K562 (cell line): ENCODE measurements around the gene STYX. TPM values are rescaled to one million over a fixed set of nuclear protein-coding genes. Genes with fewer than 3 reads are reported as not detected.

Source experiments
- HNRNPLL ChIP-seq: fragments of 200-400 bp; formaldehyde crosslinking; IDR thresholded peaks from 2 replicates; pipeline ENCODE4 v1.6.1; 2017; ENCODE audit warnings: low read length, low read depth, mild to moderate bottlenecking; ENCODE audit not compliant: poor library complexity, severe bottlenecking
- KDM5B ChIP-seq: fragments of 200-600 bp; sonication (generic); IDR thresholded peaks from 2 replicates; pipeline ENCODE4 v1.6.1; 2012; ENCODE audit warnings: low read depth, mild to moderate bottlenecking, moderate library complexity, low read length, control low read depth, inconsistent platforms; ENCODE audit not compliant: insufficient replicate concordance
- MEIS2 ChIP-seq: fragments of 450-650 bp; IDR thresholded peaks from 2 replicates; pipeline ENCODE4 v1.6.1; 2014; ENCODE audit warnings: mild to moderate bottlenecking; ENCODE audit not compliant: partially characterized antibody
- MTA1 ChIP-seq: fragments of 450-650 bp; IDR thresholded peaks from 2 replicates; pipeline ENCODE4 v1.6.1; 2017; ENCODE audit warnings: borderline replicate concordance
- POLR2AphosphoS2 ChIP-seq: IDR thresholded peaks from 2 replicates; pipeline ENCODE4 v1.6.1; 2012; ENCODE audit warnings: low read length, improper control_type of control experiment
- PURB ChIP-seq: sonication (generic); formaldehyde crosslinking; IDR thresholded peaks from 2 replicates; pipeline ENCODE4 v1.9.0; 2021; ENCODE audit warnings: low read depth, mild to moderate bottlenecking, missing genetic modification reagents
- SMAD1 ChIP-seq: fragments of 150-350 bp; IDR thresholded peaks from 2 replicates; pipeline ENCODE4 v1.6.1; 2014; ENCODE audit warnings: low read length, low read depth; ENCODE audit not compliant: partially characterized antibody
- SNRNP70 ChIP-seq: fragments of 200-400 bp; formaldehyde crosslinking; optimal IDR thresholded peaks from 2 replicates; pipeline ENCODE3; 2017; ENCODE audit warnings: low read depth, low read length
- STAT5B ChIP-seq: fragments of 250-450 bp; sonication (Bioruptor Pico); IDR thresholded peaks from 2 replicates; pipeline ENCODE4 v1.8.0; 2021; ENCODE audit warnings: mild to moderate bottlenecking, inconsistent platforms
- ZNF253 ChIP-seq: fragments of 250-450 bp; sonication (Bioruptor Pico); conservative IDR thresholded peaks from 2 replicates; pipeline ENCODE4 v1.6.1; 2021; ENCODE audit warnings: mild to moderate bottlenecking
- ZNF324 ChIP-seq: fragments of 250-450 bp; sonication (Bioruptor Pico); IDR thresholded peaks from 2 replicates; pipeline ENCODE4 v1.4.0; 2020; ENCODE audit warnings: mild to moderate bottlenecking
- ZNF586 ChIP-seq: fragments of 450-650 bp; formaldehyde crosslinking; conservative IDR thresholded peaks from 2 replicates; pipeline ENCODE4 v1.4.0; 2020; ENCODE audit warnings: mild to moderate bottlenecking, moderate library complexity
- ZNF707 ChIP-seq: fragments of 250-450 bp; sonication (Bioruptor Pico); conservative IDR thresholded peaks from 2 replicates; pipeline ENCODE4 v1.8.0; 2022; ENCODE audit warnings: inconsistent platforms, mild to moderate bottlenecking, moderate library complexity
- ZNF778 ChIP-seq: fragments of 450-650 bp; formaldehyde crosslinking; IDR thresholded peaks from 2 replicates; pipeline ENCODE4 v1.4.0; 2020; ENCODE audit warnings: mild to moderate bottlenecking, moderate library complexity
- polyA plus RNA-seq, 8 experiments: library from polyadenylated mRNA; depleted of rRNA in 4 of 8; stranded (reverse) in 5 of 8; unstranded in 3 of 8; fragments of >200 nt; fragmentation: Nextera tagmentation in 2 of 8; fragmentation: Illumina TruSeq in 1 of 8; extraction: Ambion mirVana in 2 of 8; extraction: Trizol in 1 of 8; gene quantifications; 2 replicates each; pipeline versions ENCODE4 v1.2.1 to v1.2.3, GENCODE V29; 2011 to 2014; ENCODE audit warnings: inconsistent platforms in 1 of 8, missing spikeins in 1 of 8
- total RNA-seq, 7 experiments: library from RNA; depleted of rRNA in 6 of 7; stranded (reverse); fragments of >200 nt in 6 of 7; fragmentation: Illumina TruSeq in 2 of 7; extraction: Trizol in 2 of 7; gene quantifications; 2 replicates each; pipeline versions ENCODE4 v1.2.1 to v1.2.3, GENCODE V29; 2011 to 2021; ENCODE audit warnings: low replicate concordance in 1 of 7
- TF ChIP-seq, protein P1 (sequence below), 3 experiments: IDR thresholded peaks in 2 of 3; conservative IDR thresholded peaks in 1 of 3; 2 replicates each; pipeline ENCODE4 v1.5.1; 2011 to 2012; ENCODE audit warnings: low read length in 3 of 3, mild to moderate bottlenecking in 3 of 3, control low read depth in 2 of 3, improper control_type of control experiment in 1 of 3, inconsistent platforms in 1 of 3, low read depth in 1 of 3, mixed read lengths in 1 of 3, moderate library complexity in 1 of 3; ENCODE audit not compliant: insufficient read depth in 2 of 3
- TF ChIP-seq, protein P2 (sequence below): fragments of 250-450 bp; sonication (Bioruptor Pico); IDR thresholded peaks from 2 replicates; pipeline ENCODE4 v1.9.0; 2021; ENCODE audit warnings: mild to moderate bottlenecking
- TF ChIP-seq, protein P3 (sequence below): fragments of 250-450 bp; sonication (Bioruptor Pico); IDR thresholded peaks from 2 replicates; pipeline ENCODE4 v1.8.0; 2021; ENCODE audit warnings: borderline replicate concordance, mild to moderate bottlenecking, moderate library complexity; ENCODE audit not compliant: poor library complexity, severe bottlenecking
- TF ChIP-seq, protein P4 (sequence below): fragments of 450-650 bp; IDR thresholded peaks from 2 replicates; pipeline ENCODE4 v1.6.1; 2016; ENCODE audit warnings: borderline replicate concordance
- TF ChIP-seq, protein P5 (sequence below): sonication (generic); formaldehyde crosslinking; IDR thresholded peaks from 2 replicates; pipeline ENCODE4 v1.8.1; 2023; ENCODE audit warnings: mild to moderate bottlenecking, missing genetic modification reagents

STYX gene
- total and polyA plus RNA-seq, 9 of the 15 experiments (the other 6 are each of a cell fraction or from before 2014, with no cell fraction given) = 5.0 to 15.4 (median 10.6) TPM

DNA sequence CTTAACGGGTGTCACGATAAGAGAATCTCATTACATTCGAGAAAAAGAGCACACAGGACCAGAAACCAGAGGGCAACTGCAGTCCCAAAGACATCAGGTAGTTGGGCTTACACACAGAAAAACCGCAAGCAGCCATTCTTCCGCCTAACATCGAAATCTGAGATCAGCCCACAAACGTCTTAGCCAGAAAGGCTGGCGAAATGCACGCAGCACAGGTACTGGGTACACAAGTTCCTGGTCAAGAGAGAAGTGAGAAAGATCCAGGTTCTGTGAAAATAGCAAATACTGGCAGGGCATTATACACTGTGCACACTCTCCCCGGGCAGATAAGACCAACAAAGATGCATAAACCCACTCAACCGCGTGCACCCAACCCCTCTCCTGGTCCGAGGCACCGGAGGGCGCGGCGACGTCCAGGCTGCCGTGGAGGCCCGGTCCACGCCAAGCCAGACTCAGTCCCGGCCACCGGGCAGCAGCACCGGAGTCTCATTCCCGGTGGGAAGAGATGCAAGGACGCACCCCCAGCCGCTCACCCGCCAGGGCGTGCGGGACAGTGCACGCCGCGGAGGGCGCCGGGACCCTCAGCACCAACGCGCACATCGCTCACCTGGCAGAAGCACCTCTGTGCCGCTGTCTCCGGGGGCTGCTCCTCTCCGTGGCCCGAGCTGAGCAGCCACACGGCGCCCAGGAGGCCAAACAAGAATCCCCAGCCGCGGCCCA, 35.0 kb upstream of the STYX start (continued):
- TF ChIP-seq, protein P1, sequence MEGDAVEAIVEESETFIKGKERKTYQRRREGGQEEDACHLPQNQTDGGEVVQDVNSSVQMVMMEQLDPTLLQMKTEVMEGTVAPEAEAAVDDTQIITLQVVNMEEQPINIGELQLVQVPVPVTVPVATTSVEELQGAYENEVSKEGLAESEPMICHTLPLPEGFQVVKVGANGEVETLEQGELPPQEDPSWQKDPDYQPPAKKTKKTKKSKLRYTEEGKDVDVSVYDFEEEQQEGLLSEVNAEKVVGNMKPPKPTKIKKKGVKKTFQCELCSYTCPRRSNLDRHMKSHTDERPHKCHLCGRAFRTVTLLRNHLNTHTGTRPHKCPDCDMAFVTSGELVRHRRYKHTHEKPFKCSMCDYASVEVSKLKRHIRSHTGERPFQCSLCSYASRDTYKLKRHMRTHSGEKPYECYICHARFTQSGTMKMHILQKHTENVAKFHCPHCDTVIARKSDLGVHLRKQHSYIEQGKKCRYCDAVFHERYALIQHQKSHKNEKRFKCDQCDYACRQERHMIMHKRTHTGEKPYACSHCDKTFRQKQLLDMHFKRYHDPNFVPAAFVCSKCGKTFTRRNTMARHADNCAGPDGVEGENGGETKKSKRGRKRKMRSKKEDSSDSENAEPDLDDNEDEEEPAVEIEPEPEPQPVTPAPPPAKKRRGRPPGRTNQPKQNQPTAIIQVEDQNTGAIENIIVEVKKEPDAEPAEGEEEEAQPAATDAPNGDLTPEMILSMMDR (IDR thresholded peaks at IDR 0.05 in 2 of 3, conservative IDR thresholded peaks at IDR 0.05 in 1 of 3; ENCODE audit: insufficient read depth in 2 of 3, low read depth in 1 of 3, low read length in 3 of 3) = no peak
- TF ChIP-seq SMAD1 (no peak), ZNF586 (CRISPR knock-in tag) (no peak), MEIS2 (no peak), SNRNP70 (no peak), POLR2AphosphoS2 (no peak), HNRNPLL (no peak), STAT5B (CRISPR knock-in tag) (no peak), ZNF324 (CRISPR knock-in tag) (no peak), MTA1 (no peak), ZNF253 (no peak), KDM5B (peak; percentile 6), PURB (no peak), ZNF778 (CRISPR knock-in tag) (no peak), ZNF707 (CRISPR knock-in tag) (no peak)
- TF ChIP-seq, protein P2, sequence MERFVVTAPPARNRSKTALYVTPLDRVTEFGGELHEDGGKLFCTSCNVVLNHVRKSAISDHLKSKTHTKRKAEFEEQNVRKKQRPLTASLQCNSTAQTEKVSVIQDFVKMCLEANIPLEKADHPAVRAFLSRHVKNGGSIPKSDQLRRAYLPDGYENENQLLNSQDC (CRISPR knock-in tag) = no peak
- TF ChIP-seq, protein P3, sequence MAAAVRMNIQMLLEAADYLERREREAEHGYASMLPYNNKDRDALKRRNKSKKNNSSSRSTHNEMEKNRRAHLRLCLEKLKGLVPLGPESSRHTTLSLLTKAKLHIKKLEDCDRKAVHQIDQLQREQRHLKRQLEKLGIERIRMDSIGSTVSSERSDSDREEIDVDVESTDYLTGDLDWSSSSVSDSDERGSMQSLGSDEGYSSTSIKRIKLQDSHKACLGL (CRISPR knock-in tag) = no peak
- TF ChIP-seq, protein P4, sequence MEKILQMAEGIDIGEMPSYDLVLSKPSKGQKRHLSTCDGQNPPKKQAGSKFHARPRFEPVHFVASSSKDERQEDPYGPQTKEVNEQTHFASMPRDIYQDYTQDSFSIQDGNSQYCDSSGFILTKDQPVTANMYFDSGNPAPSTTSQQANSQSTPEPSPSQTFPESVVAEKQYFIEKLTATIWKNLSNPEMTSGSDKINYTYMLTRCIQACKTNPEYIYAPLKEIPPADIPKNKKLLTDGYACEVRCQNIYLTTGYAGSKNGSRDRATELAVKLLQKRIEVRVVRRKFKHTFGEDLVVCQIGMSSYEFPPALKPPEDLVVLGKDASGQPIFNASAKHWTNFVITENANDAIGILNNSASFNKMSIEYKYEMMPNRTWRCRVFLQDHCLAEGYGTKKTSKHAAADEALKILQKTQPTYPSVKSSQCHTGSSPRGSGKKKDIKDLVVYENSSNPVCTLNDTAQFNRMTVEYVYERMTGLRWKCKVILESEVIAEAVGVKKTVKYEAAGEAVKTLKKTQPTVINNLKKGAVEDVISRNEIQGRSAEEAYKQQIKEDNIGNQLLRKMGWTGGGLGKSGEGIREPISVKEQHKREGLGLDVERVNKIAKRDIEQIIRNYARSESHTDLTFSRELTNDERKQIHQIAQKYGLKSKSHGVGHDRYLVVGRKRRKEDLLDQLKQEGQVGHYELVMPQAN = no peak
- TF ChIP-seq, protein P5, sequence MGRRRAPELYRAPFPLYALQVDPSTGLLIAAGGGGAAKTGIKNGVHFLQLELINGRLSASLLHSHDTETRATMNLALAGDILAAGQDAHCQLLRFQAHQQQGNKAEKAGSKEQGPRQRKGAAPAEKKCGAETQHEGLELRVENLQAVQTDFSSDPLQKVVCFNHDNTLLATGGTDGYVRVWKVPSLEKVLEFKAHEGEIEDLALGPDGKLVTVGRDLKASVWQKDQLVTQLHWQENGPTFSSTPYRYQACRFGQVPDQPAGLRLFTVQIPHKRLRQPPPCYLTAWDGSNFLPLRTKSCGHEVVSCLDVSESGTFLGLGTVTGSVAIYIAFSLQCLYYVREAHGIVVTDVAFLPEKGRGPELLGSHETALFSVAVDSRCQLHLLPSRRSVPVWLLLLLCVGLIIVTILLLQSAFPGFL = no peak
